H9 (cell line): ENCODE measurements around the gene ACYP2. TPM values are rescaled to one million over a fixed set of nuclear protein-coding genes. Genes with fewer than 3 reads are reported as not detected.

ENCODE experiments used
- DNase-seq: peaks from one replicate; pipeline ENCODE4 v3.0.0-alpha.2; 2017
- H2AFZ ChIP-seq: one replicate; pipeline ENCODE4 v1.6.1; 2013; ENCODE audit warnings: mild to moderate bottlenecking, low read length, control low read depth, moderate library complexity
- H2AK5ac ChIP-seq: 2 replicates; pipeline ENCODE4 v1.6.1; 2013; ENCODE audit warnings: low read length, control low read depth, mixed read lengths; ENCODE audit not compliant: insufficient read length
- H2BK120ac ChIP-seq: one replicate; pipeline ENCODE4 v1.6.1; 2013; ENCODE audit warnings: low read depth, mild to moderate bottlenecking, low read length, control low read depth, inconsistent platforms; ENCODE audit not compliant: poor library complexity, severe bottlenecking
- H2BK12ac ChIP-seq: 2 replicates; pipeline ENCODE4 v1.6.1; 2013; ENCODE audit warnings: low read length, control low read depth, mixed read lengths, low read depth; ENCODE audit not compliant: insufficient read length
- H2BK15ac ChIP-seq: 2 replicates; pipeline ENCODE4 v1.6.1; 2013; ENCODE audit warnings: low read depth, low read length, control low read depth
- H2BK20ac ChIP-seq: one replicate; pipeline ENCODE4 v1.6.1; 2013; ENCODE audit warnings: low read depth, mild to moderate bottlenecking, low read length, control low read depth, inconsistent platforms; ENCODE audit not compliant: poor library complexity, severe bottlenecking
- H2BK5ac ChIP-seq: 2 replicates; pipeline ENCODE4 v1.6.1; 2013; ENCODE audit warnings: low read length, control low read depth, mixed read lengths; ENCODE audit not compliant: insufficient read length
- H3K14ac ChIP-seq: 2 replicates; pipeline ENCODE4 v1.6.1; 2013; ENCODE audit warnings: low read length, control low read depth; ENCODE audit not compliant: insufficient read depth
- H3K18ac ChIP-seq: 2 replicates; pipeline ENCODE4 v1.6.1; 2013; ENCODE audit warnings: low read depth, mild to moderate bottlenecking, mixed read lengths, low read length, control low read depth; ENCODE audit not compliant: insufficient read length
- H3K23ac ChIP-seq: 2 replicates; pipeline ENCODE4 v1.6.1; 2013; ENCODE audit warnings: low read length, control low read depth, mixed read lengths, low read depth; ENCODE audit not compliant: insufficient read length
- H3K23me2 ChIP-seq: 2 replicates; pipeline ENCODE4 v1.6.1; 2013; ENCODE audit warnings: low read depth, mild to moderate bottlenecking, mixed read lengths, low read length, control low read depth; ENCODE audit not compliant: insufficient read length, poor library complexity, severe bottlenecking
- H3K27ac ChIP-seq: 2 replicates; pipeline ENCODE4 v1.5.1; 2013; ENCODE audit warnings: low read length, control low read depth, mixed read lengths, low read depth; ENCODE audit not compliant: insufficient read length
- H3K27me3 ChIP-seq: 2 replicates; pipeline ENCODE4 v1.6.1; 2013; ENCODE audit warnings: low read length, control low read depth, inconsistent platforms; ENCODE audit not compliant: insufficient read depth
- H3K4ac ChIP-seq: 2 replicates; pipeline ENCODE4 v1.6.1; 2013; ENCODE audit warnings: low read depth, mild to moderate bottlenecking, control low read depth, inconsistent platforms, low read length, moderate library complexity
- H3K4me1 ChIP-seq: 2 replicates; pipeline ENCODE4 v1.6.1; 2013; ENCODE audit warnings: low read length, control low read depth, inconsistent platforms; ENCODE audit not compliant: insufficient read depth
- H3K4me2 ChIP-seq: 2 replicates; pipeline ENCODE4 v1.6.1; 2013; ENCODE audit warnings: low read length, control low read depth, mixed read lengths; ENCODE audit not compliant: insufficient read length, insufficient read depth
- H3K56ac ChIP-seq: 2 replicates; pipeline ENCODE4 v1.6.1; 2013; ENCODE audit warnings: low read depth, mild to moderate bottlenecking, mixed read lengths, low read length, control low read depth; ENCODE audit not compliant: insufficient read length
- H3K79me1 ChIP-seq: 2 replicates; pipeline ENCODE4 v1.6.1; 2013; ENCODE audit warnings: low read depth, mild to moderate bottlenecking, moderate library complexity, low read length, control low read depth, inconsistent platforms; ENCODE audit not compliant: insufficient read depth, poor library complexity, severe bottlenecking
- H3K79me2 ChIP-seq: 2 replicates; pipeline ENCODE4 v1.6.1; 2013; ENCODE audit warnings: low read length, control low read depth, inconsistent platforms; ENCODE audit not compliant: insufficient read depth
- H3K9ac ChIP-seq: 2 replicates; pipeline ENCODE4 v1.6.1; 2013; ENCODE audit warnings: low read length, control low read depth, mixed read lengths; ENCODE audit not compliant: insufficient read length; ENCODE audit errors: extremely low read depth
- H3K9me3 ChIP-seq: one replicate; pipeline ENCODE4 v1.6.1; 2013; ENCODE audit warnings: low read depth, low read length, inconsistent platforms; ENCODE audit not compliant: control insufficient read depth
- H3T11ph ChIP-seq: one replicate; pipeline ENCODE4 v1.6.1; 2013; ENCODE audit warnings: mild to moderate bottlenecking, low read length, control low read depth, inconsistent platforms
- H4K20me1 ChIP-seq: one replicate; pipeline ENCODE4 v1.6.1; 2013; ENCODE audit not compliant: control insufficient read depth, insufficient read length, insufficient read depth
- H4K5ac ChIP-seq: 2 replicates; pipeline ENCODE4 v1.6.1; 2013; ENCODE audit warnings: low read depth, mild to moderate bottlenecking, mixed read lengths, low read length, control low read depth; ENCODE audit not compliant: insufficient read length
- H4K8ac ChIP-seq: replicated peaks from 2 replicates; pipeline ENCODE4 v1.6.1; 2013; ENCODE audit warnings: low read length, control low read depth, mixed read lengths, low read depth; ENCODE audit not compliant: insufficient read length
- H4K91ac ChIP-seq: 2 replicates; pipeline ENCODE4 v1.6.1; 2013; ENCODE audit warnings: low read depth, mild to moderate bottlenecking, moderate library complexity, mixed read lengths, low read length, control low read depth; ENCODE audit not compliant: insufficient read length
- H3K27ac Mint-ChIP-seq, 3 experiments: 2 replicates in 2 of 3; 3 replicates in 1 of 3; pipeline ENCODE4 v1.8.0; 2020 to 2021; ENCODE audit warnings: mixed read lengths in 3 of 3, mild to moderate bottlenecking in 1 of 3, moderate library complexity in 1 of 3
- H3K27me3 Mint-ChIP-seq: 2 replicates; pipeline ENCODE4 v1.8.0; 2021; ENCODE audit warnings: low read depth, mild to moderate bottlenecking, moderate library complexity, mixed read lengths
- H3K36me3 Mint-ChIP-seq, 3 experiments: 2 replicates in 2 of 3; 3 replicates in 1 of 3; pipeline ENCODE4 v1.8.0; 2020 to 2021; ENCODE audit warnings: low read depth in 3 of 3, mixed read lengths in 3 of 3; ENCODE audit not compliant: insufficient read depth in 1 of 3
- H3K4me1 Mint-ChIP-seq, 2 experiments: 2 replicates each; pipeline ENCODE4 v1.8.0; 2020; ENCODE audit warnings: mixed read lengths in 2 of 2
- H3K4me3 Mint-ChIP-seq, 2 experiments: 2 replicates in 1 of 2; 3 replicates in 1 of 2; pipeline ENCODE4 v1.8.0; 2020 to 2021; ENCODE audit warnings: mild to moderate bottlenecking in 2 of 2, mixed read lengths in 2 of 2, moderate library complexity in 1 of 2
- H3K9me3 Mint-ChIP-seq, 2 experiments: 2 replicates in 1 of 2; 3 replicates in 1 of 2; pipeline ENCODE4 v1.8.0; 2020; ENCODE audit warnings: mild to moderate bottlenecking in 2 of 2, mixed read lengths in 2 of 2, moderate library complexity in 1 of 2
- WGBS: extraction: QIAGEN DNeasy Blood & Tissue Kit; methylation state at CpG from one replicate; pipeline ENCODE4 v1.1.7; 2013; ENCODE audit warnings: missing lambda C conversion rate, low lambda C conversion rate, mixed read lengths; ENCODE audit not compliant: insufficient read length; ENCODE audit errors: extremely low coverage; 5-methylcytosine and 5-hydroxymethylcytosine counted together
- total RNA-seq: library from RNA; stranded (reverse); gene quantifications from 2 replicates; pipeline ENCODE4 v1.2.1, GENCODE V29; 2021
- TF ChIP-seq, protein P1 (sequence below): fragments of 200-600 bp; sonication (generic); conservative IDR thresholded peaks from 3 replicates; pipeline ENCODE4 v1.8.0; 2021; ENCODE audit warnings: antibody characterized with exemption, mild to moderate bottlenecking

Gene ACYP2
- total RNA-seq, 1 experiment from 2014 or later = 3.2 TPM

DNA sequence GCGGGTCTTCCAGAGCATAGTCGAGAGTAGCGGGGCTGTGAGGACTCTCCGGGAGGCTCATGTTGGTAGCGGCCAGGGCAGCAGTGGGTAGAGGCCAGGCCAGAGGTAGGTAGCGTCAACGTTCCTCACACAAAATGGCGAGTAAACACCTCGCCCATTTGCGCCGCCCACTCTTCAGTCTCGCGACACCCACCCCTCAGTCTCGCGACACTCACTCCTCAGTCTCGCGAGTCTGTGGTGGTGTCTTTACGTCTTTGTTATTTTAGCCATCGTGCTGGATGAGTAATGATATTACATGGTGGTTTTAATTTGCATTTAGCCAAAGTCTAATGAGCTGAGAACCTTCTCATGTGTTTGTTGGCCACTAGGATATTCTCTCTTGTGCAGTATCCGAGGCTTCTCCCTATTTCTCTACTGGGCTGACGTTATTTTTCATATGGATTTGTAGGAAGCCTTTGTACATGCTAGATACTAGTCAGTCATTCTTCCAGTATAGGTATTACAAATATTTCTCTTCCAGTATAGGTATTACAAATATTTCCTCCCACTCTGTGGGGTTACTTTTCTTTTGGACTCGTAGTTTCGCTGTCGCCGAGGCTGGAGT lies 140.8 kb downstream of the ACYP2 start, which contains the start of gene TSPYL6:
TSS of gene TSPYL6 (minus strand) at position 139 of the 604 bp plus-strand sequence. CDS start at position 61, 78 bp downstream.
- Histone ChIP-seq H2BK12ac (no peak within 1 kb of the TSS), H2AK5ac (no peak within 1 kb of the TSS), H3K4me2 (no peak within 1 kb of the TSS), H3K27ac (no peak within 1 kb of the TSS), H2AFZ (no peak within 1 kb of the TSS), H4K91ac (no peak within 1 kb of the TSS), H3K27me3 (no peaks in the 10 kb centered on the region), H3K79me1 (no peaks in the 10 kb centered on the region), H3K23me2 (no peaks in the 10 kb centered on the region), H2BK5ac (no peak within 1 kb of the TSS), H4K8ac (no peak within 1 kb of the TSS), H3K9ac (no peak within 1 kb of the TSS), H3K14ac (no peak within 1 kb of the TSS), H3K4ac (no peak within 1 kb of the TSS), H3K4me1 (no peaks in the 10 kb centered on the region), H3K79me2 (no peaks in the 10 kb centered on the region), H3K23ac (no peak within 1 kb of the TSS), H3T11ph (no peak within 1 kb of the TSS), H2BK15ac (no peak within 1 kb of the TSS), H3K56ac (no peak within 1 kb of the TSS), H2BK120ac (no peak within 1 kb of the TSS), H3K18ac (no peak within 1 kb of the TSS), H4K5ac (no peak within 1 kb of the TSS), H3K9me3 (no peaks in the 10 kb centered on the region), H2BK20ac (no peak within 1 kb of the TSS), H4K20me1 (no peaks in the 10 kb centered on the region)
- no peak for DNase-seq
- TF ChIP-seq, protein P1, sequence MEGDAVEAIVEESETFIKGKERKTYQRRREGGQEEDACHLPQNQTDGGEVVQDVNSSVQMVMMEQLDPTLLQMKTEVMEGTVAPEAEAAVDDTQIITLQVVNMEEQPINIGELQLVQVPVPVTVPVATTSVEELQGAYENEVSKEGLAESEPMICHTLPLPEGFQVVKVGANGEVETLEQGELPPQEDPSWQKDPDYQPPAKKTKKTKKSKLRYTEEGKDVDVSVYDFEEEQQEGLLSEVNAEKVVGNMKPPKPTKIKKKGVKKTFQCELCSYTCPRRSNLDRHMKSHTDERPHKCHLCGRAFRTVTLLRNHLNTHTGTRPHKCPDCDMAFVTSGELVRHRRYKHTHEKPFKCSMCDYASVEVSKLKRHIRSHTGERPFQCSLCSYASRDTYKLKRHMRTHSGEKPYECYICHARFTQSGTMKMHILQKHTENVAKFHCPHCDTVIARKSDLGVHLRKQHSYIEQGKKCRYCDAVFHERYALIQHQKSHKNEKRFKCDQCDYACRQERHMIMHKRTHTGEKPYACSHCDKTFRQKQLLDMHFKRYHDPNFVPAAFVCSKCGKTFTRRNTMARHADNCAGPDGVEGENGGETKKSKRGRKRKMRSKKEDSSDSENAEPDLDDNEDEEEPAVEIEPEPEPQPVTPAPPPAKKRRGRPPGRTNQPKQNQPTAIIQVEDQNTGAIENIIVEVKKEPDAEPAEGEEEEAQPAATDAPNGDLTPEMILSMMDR = no peak
- Mint-ChIP-seq H3K36me3 (no peaks in the 10 kb centered on the region), H3K9me3 (peaks cover 0 to 2% of the 10 kb centered on the region in 2 experiments; a peak in 1 of 5 replicates), H3K4me3 (no peak within 1 kb of the TSS), H3K27ac (no peak within 1 kb of the TSS; a peak in 1 of 7 replicates), H3K4me1 (peaks cover 4 to 8% of the 10 kb centered on the region in 2 experiments), H3K27me3 (no peaks in the 10 kb centered on the region)
- WGBS = no CpG with 5 or more reads among the region's 25 CpGs
